ENCODE data around the gene TSPEAR.

GRCh38 chr21:44571296-44571695, 140.1 kb downstream of the TSPEAR start:
- TF ChIP-seq, protein P1, sequence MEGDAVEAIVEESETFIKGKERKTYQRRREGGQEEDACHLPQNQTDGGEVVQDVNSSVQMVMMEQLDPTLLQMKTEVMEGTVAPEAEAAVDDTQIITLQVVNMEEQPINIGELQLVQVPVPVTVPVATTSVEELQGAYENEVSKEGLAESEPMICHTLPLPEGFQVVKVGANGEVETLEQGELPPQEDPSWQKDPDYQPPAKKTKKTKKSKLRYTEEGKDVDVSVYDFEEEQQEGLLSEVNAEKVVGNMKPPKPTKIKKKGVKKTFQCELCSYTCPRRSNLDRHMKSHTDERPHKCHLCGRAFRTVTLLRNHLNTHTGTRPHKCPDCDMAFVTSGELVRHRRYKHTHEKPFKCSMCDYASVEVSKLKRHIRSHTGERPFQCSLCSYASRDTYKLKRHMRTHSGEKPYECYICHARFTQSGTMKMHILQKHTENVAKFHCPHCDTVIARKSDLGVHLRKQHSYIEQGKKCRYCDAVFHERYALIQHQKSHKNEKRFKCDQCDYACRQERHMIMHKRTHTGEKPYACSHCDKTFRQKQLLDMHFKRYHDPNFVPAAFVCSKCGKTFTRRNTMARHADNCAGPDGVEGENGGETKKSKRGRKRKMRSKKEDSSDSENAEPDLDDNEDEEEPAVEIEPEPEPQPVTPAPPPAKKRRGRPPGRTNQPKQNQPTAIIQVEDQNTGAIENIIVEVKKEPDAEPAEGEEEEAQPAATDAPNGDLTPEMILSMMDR (IDR thresholded peaks at IDR 0.05) = no peak
- TF ChIP-seq REST (IDR thresholded peaks at IDR 0.05; ENCODE audit: low read depth, low read length) (no peak), EP300 (IDR thresholded peaks at IDR 0.05; ENCODE audit: borderline replicate concordance in 1 of 2, low read depth in 1 of 2, low read length in 1 of 2) (no peak), TEAD4 (IDR thresholded peaks at IDR 0.05; ENCODE audit: borderline replicate concordance, insufficient read depth) (no peak), GATA2 (CRISPR knock-in tag; IDR thresholded peaks at IDR 0.05) (no peak), GABPA (IDR thresholded peaks at IDR 0.05; ENCODE audit: low read depth) (no peak), POLR2AphosphoS5 (IDR thresholded peaks at IDR 0.05; ENCODE audit: low read depth, low read length) (no peak), ZBTB33 (IDR thresholded peaks at IDR 0.05; ENCODE audit: borderline replicate concordance, low read depth) (no peak), USF2 (IDR thresholded peaks at IDR 0.05; ENCODE audit: borderline replicate concordance, low read depth, low read length) (no peak), NFIC (IDR thresholded peaks at IDR 0.05; ENCODE audit: borderline replicate concordance) (no peak)

Data from SK-N-SH (cell line).